SK-N-SH treated with all-trans-retinoic acid at 6 μM for 48 hours (cell line): ENCODE measurements around the gene CYP2S1.

Experiments
- ATAC-seq: fragments of 200-7000 bp; cut with Tn5 transposase; 3 replicates; pipeline ENCODE4 v1.9.1; 2020; ENCODE audit warnings: mild to moderate bottlenecking, moderate library complexity
- ARNTL ChIP-seq: fragments of 450-650 bp; formaldehyde crosslinking; IDR thresholded peaks from 2 replicates; pipeline ENCODE4 v1.5.0; 2020; ENCODE audit warnings: low read depth, mild to moderate bottlenecking, moderate library complexity, borderline replicate concordance
- BACH2 ChIP-seq: fragments of 250-450 bp; sonication (Bioruptor Pico); IDR thresholded peaks from 2 replicates; pipeline ENCODE4 v1.9.0; 2021; ENCODE audit warnings: mild to moderate bottlenecking, borderline replicate concordance
- CREB5 ChIP-seq: fragments of 250-450 bp; sonication (Bioruptor Pico); IDR thresholded peaks from 2 replicates; pipeline ENCODE4 v1.5.1; 2020; ENCODE audit warnings: low read depth, mild to moderate bottlenecking, moderate library complexity
- ESRRG ChIP-seq: fragments of 250-450 bp; sonication (Bioruptor Pico); IDR thresholded peaks from 2 replicates; pipeline ENCODE4 v1.6.1; 2021; ENCODE audit warnings: mild to moderate bottlenecking
- GLIS3 ChIP-seq: fragments of 250-450 bp; sonication (Bioruptor Pico); IDR thresholded peaks from 2 replicates; pipeline ENCODE4 v1.5.0; 2020; ENCODE audit warnings: mild to moderate bottlenecking, moderate library complexity
- OSR1 ChIP-seq: fragments of 250-450 bp; sonication (Bioruptor Pico); IDR thresholded peaks from 2 replicates; pipeline ENCODE4 v1.8.0; 2022; ENCODE audit warnings: moderate library complexity, mild to moderate bottlenecking, inconsistent platforms
- PATZ1 ChIP-seq: fragments of 250-450 bp; sonication (Bioruptor Pico); IDR thresholded peaks from 2 replicates; pipeline ENCODE4 v1.8.0; 2020; ENCODE audit warnings: mild to moderate bottlenecking, moderate library complexity, borderline replicate concordance
- POU6F1 ChIP-seq: fragments of 250-450 bp; sonication (Bioruptor Pico); IDR thresholded peaks from 2 replicates; pipeline ENCODE4 v1.8.0; 2021; ENCODE audit warnings: low read depth, mild to moderate bottlenecking, moderate library complexity, borderline replicate concordance
- PPARA ChIP-seq: fragments of 250-450 bp; sonication (Bioruptor Pico); IDR thresholded peaks from 2 replicates; pipeline ENCODE4 v1.5.0; 2020; ENCODE audit warnings: mild to moderate bottlenecking, borderline replicate concordance
- RARB ChIP-seq: fragments of 250-450 bp; sonication (Bioruptor Pico); IDR thresholded peaks from 2 replicates; pipeline ENCODE4 v1.8.0; 2021; ENCODE audit warnings: mild to moderate bottlenecking, moderate library complexity
- SNAI2 ChIP-seq: fragments of 250-450 bp; sonication (Bioruptor Pico); IDR thresholded peaks from 2 replicates; pipeline ENCODE4 v1.5.0; 2020; ENCODE audit warnings: mild to moderate bottlenecking, moderate library complexity
- TOX ChIP-seq: fragments of 250-450 bp; sonication (Bioruptor Pico); IDR thresholded peaks from 2 replicates; pipeline ENCODE4 v1.8.0; 2021; ENCODE audit warnings: mild to moderate bottlenecking, moderate library complexity, borderline replicate concordance
- TSHZ2 ChIP-seq: fragments of 250-450 bp; sonication (Bioruptor Pico); IDR thresholded peaks from 2 replicates; pipeline ENCODE4 v1.5.0; 2020; ENCODE audit warnings: mild to moderate bottlenecking, moderate library complexity
- ZC3H10 ChIP-seq: fragments of 250-450 bp; sonication (Bioruptor Pico); IDR thresholded peaks from 2 replicates; pipeline ENCODE4 v1.5.1; 2021; ENCODE audit warnings: mild to moderate bottlenecking, moderate library complexity
- ZFP3 ChIP-seq: fragments of 250-450 bp; sonication (Bioruptor Pico); IDR thresholded peaks from 2 replicates; pipeline ENCODE4 v1.5.0; 2020; ENCODE audit warnings: mild to moderate bottlenecking, moderate library complexity
- ZFP30 ChIP-seq: fragments of 450-650 bp; formaldehyde crosslinking; IDR thresholded peaks from 2 replicates; pipeline ENCODE4 v1.5.0; 2022; ENCODE audit warnings: mild to moderate bottlenecking, moderate library complexity
- ZNF565 ChIP-seq: fragments of 450-650 bp; formaldehyde crosslinking; conservative IDR thresholded peaks from 2 replicates; pipeline ENCODE4 v1.5.0; 2020; ENCODE audit warnings: low read depth, mild to moderate bottlenecking, moderate library complexity
- ZNF70 ChIP-seq: fragments of 450-650 bp; formaldehyde crosslinking; IDR thresholded peaks from 2 replicates; pipeline ENCODE4 v1.5.0; 2020; ENCODE audit warnings: mild to moderate bottlenecking, moderate library complexity

The CYP2S1 gene

GRCh38 chr19:41195675-41196497 lies 2.9 kb downstream of the CYP2S1 start:
- TF ChIP-seq ZNF70 (CRISPR knock-in tag) (no peak), ZNF565 (CRISPR knock-in tag) (no peak), POU6F1 (CRISPR knock-in tag) (no peak), RARB (no peak), PATZ1 (CRISPR knock-in tag) (no peak), CREB5 (CRISPR knock-in tag) (no peak), ESRRG (no peak), GLIS3 (CRISPR knock-in tag) (no peak), ARNTL (CRISPR knock-in tag) (no peak)
- no peak; the same call in 2 of the 3 replicates for ATAC-seq

GRCh38 chr19:41198559-41198958 lies 5.5 kb downstream of the CYP2S1 start:
- TF ChIP-seq PPARA (CRISPR knock-in tag) (no peak), ZNF565 (CRISPR knock-in tag) (no peak), GLIS3 (CRISPR knock-in tag) (no peak), SNAI2 (no peak), TOX (CRISPR knock-in tag) (no peak), OSR1 (no peak), TSHZ2 (no peak), ESRRG (no peak), ZFP30 (CRISPR knock-in tag) (no peak), BACH2 (CRISPR knock-in tag) (no peak), ARNTL (CRISPR knock-in tag) (no peak), ZFP3 (CRISPR knock-in tag) (no peak), POU6F1 (CRISPR knock-in tag) (no peak)
- TF ChIP-seq, all 23 proteins: peak for 0
- no peak for ATAC-seq

GRCh38 chr19:41203371-41203770 lies 10.4 kb downstream of the CYP2S1 start:
- TF ChIP-seq TOX (CRISPR knock-in tag) (no peak), ZNF565 (CRISPR knock-in tag) (no peak), SNAI2 (no peak), ZC3H10 (CRISPR knock-in tag) (no peak), PATZ1 (CRISPR knock-in tag) (no peak), ZNF70 (CRISPR knock-in tag) (no peak)
- ATAC-seq = no peak

- peak; percentile 99 for ATAC-seq
Measured at GRCh38 chr19:41204338-41204737, 11.3 kb downstream of the CYP2S1 start.
